MCF 10A (cell line): ENCODE measurements around the gene SLC22A23. TPM values are rescaled to one million over a fixed set of nuclear protein-coding genes. Genes with fewer than 3 reads are reported as not detected.

Source experiments
- BruUV-seq: library from RNA; stranded (reverse); fragments of 400-500 nt; replicated peaks from 2 replicates; lab custom pipeline; 2021; lab: Mats Ljungman, UMichigan
- CTCF ChIA-PET: fragments of 300-600 bp; sonication (Branson Sonifier 250); formaldehyde crosslinking; extraction: SDS; loops from one replicate; lab custom pipeline; 2021; ENCODE audit warnings: antibody characterized with exemption, inconsistent platforms; lab: Yijun Ruan, JAX
- POLR2A ChIA-PET: fragments of 300-600, 350-650 bp; sonication (Branson Sonifier 250); formaldehyde crosslinking; extraction: SDS; loops from one replicate; lab custom pipeline; 2020; ENCODE audit warnings: antibody characterized with exemption, inconsistent platforms; lab: Yijun Ruan, JAX
- DNase-seq: peaks from one replicate; pipeline ENCODE4 v3.0.0-alpha.2; 2018; ENCODE audit not compliant: unreplicated experiment
- H3K27ac Mint-ChIP-seq: one replicate; pipeline ENCODE4 v1.8.0; 2022; ENCODE audit warnings: mild to moderate bottlenecking, low read depth, mixed read lengths; ENCODE audit not compliant: unreplicated experiment
- H3K27me3 Mint-ChIP-seq: one replicate; pipeline ENCODE4 v1.8.0; 2022; ENCODE audit warnings: mixed read lengths; ENCODE audit not compliant: insufficient read depth, unreplicated experiment
- H3K36me3 Mint-ChIP-seq: one replicate; pipeline ENCODE4 v1.8.0; 2022; ENCODE audit warnings: mild to moderate bottlenecking, moderate library complexity, mixed read lengths; ENCODE audit not compliant: insufficient read depth, unreplicated experiment
- H3K4me1 Mint-ChIP-seq: one replicate; pipeline ENCODE4 v1.8.0; 2022; ENCODE audit warnings: mixed read lengths; ENCODE audit not compliant: insufficient read depth, unreplicated experiment
- H3K4me3 Mint-ChIP-seq: one replicate; pipeline ENCODE4 v1.8.0; 2022; ENCODE audit warnings: mild to moderate bottlenecking, moderate library complexity, mixed read lengths; ENCODE audit not compliant: unreplicated experiment
- H3K9me3 Mint-ChIP-seq: one replicate; pipeline ENCODE4 v1.8.0; 2022; ENCODE audit warnings: mixed read lengths; ENCODE audit not compliant: unreplicated experiment
- intact Hi-C: fragments of 100-400 bp; cut with micrococcal nuclease; formaldehyde crosslinking; loops from 2 replicates; pipeline ENCODE4 v1.14.1; 2022
- total RNA-seq: library from RNA; stranded (reverse); gene quantifications from 2 replicates; pipeline ENCODE4 v1.2.3, GENCODE V29; 2022
- TF ChIP-seq, protein P1 (sequence below): fragments of 200-600 bp; IDR thresholded peaks from one replicate; pipeline ENCODE4 v1.8.0; 2022; ENCODE audit warnings: antibody characterized with exemption, mild to moderate bottlenecking; ENCODE audit not compliant: unreplicated experiment

SLC22A23 gene
- total RNA-seq, 1 experiment from 2014 or later, result 11.9 TPM

DNA sequence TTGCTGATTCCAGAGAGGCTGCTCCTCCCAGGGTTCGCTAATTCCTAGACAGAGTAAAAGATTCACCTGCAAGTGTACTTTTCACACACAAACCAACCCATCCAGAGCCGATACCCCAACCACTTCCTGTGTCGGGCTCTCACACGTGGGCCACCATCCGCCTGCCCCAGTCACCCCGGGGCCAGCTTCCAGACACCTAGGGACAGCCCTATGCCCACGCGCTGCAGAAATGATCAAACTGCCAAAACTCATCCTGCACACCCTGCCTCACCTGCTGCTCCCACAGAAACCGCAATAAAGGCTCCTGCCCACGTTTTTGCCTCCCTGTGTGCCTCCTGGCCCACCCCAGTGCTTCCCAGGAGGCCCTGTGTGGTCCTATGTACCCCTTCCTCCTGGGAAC is 138.6 kb downstream of the SLC22A23 start:
- POLR2A ChIA-PET, result no interaction called here
- intact Hi-C loops, result no loop called here
- CTCF ChIA-PET, result no interaction called here
- Mint-ChIP-seq H3K27ac (no peak overlapping the region), H3K36me3 (no peaks in the 10 kb centered on the region), H3K4me3 (no peak overlapping the region), H3K27me3 (no peaks in the 10 kb centered on the region), H3K9me3 (no peaks in the 10 kb centered on the region), H3K4me1 (no peaks in the 10 kb centered on the region)
- DNase-seq, result no peak
- TF ChIP-seq, protein P1, sequence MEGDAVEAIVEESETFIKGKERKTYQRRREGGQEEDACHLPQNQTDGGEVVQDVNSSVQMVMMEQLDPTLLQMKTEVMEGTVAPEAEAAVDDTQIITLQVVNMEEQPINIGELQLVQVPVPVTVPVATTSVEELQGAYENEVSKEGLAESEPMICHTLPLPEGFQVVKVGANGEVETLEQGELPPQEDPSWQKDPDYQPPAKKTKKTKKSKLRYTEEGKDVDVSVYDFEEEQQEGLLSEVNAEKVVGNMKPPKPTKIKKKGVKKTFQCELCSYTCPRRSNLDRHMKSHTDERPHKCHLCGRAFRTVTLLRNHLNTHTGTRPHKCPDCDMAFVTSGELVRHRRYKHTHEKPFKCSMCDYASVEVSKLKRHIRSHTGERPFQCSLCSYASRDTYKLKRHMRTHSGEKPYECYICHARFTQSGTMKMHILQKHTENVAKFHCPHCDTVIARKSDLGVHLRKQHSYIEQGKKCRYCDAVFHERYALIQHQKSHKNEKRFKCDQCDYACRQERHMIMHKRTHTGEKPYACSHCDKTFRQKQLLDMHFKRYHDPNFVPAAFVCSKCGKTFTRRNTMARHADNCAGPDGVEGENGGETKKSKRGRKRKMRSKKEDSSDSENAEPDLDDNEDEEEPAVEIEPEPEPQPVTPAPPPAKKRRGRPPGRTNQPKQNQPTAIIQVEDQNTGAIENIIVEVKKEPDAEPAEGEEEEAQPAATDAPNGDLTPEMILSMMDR, result no peak
- no TSS peak for BruUV-seq

GRCh38 chr6:3317741-3318211 is 139.1 kb downstream of the SLC22A23 start:
- TF ChIP-seq, protein P1, result no peak
- H3K4me3 Mint-ChIP-seq, result no peak overlapping the region
- H3K4me1 Mint-ChIP-seq, result no peaks in the 10 kb centered on the region
- POLR2A ChIA-PET, result no interaction called here
- no peaks in the 10 kb centered on the region for H3K36me3 Mint-ChIP-seq
- H3K27ac Mint-ChIP-seq, result no peak overlapping the region
- intact Hi-C loops, result no loop called here
- no TSS peak for BruUV-seq
- no peak for DNase-seq
- no peaks in the 10 kb centered on the region for H3K27me3 Mint-ChIP-seq
- CTCF ChIA-PET, result interaction anchor here (1.5 kb wide), 1 partner anchor 414 kb away, joined by 3 read pairs; no protein-coding TSS in a partner anchor
- no peaks in the 10 kb centered on the region for H3K9me3 Mint-ChIP-seq

DNA sequence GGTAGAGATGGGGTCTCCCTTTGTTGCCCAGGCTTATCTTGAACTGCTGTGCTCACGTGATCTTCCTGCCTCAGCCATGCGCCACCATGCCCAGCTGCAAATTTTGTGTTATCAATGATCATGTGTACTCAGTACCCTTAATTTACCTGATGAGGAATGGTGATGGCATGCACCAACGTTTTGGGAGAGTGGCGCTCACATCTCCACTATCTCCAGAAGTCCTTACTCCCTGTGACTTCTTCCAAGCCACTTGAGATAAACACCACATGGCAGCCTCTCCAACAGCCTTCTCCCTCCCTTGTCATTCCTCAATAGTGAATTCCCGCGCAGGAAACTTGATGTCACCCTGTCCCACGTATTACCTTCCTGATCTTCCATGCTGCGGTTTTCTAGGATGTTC is 140.0 kb downstream of the SLC22A23 start:
- ChIA-PET POLR2A (interaction anchor here (0.7 kb wide), 1 partner anchor 73 kb away, joined by 3 read pairs; no protein-coding TSS in a partner anchor), CTCF (interaction anchor here (0.6 to 1.5 kb wide), 3 partner anchors 35 to 415 kb away, joined by 3 to 8 read pairs (median 3); no protein-coding TSS in a partner anchor)
- H3K9me3 Mint-ChIP-seq, result no peaks in the 10 kb centered on the region
- H3K27ac Mint-ChIP-seq, result no peak overlapping the region
- intact Hi-C loops, result no loop called here
- no peaks in the 10 kb centered on the region for H3K27me3 Mint-ChIP-seq
- no peaks in the 10 kb centered on the region for H3K36me3 Mint-ChIP-seq
- BruUV-seq, result no TSS peak
- DNase-seq, result no peak
- H3K4me1 Mint-ChIP-seq, result no peaks in the 10 kb centered on the region
- no peak overlapping the region for H3K4me3 Mint-ChIP-seq
- TF ChIP-seq, protein P1, result no peak

- ChIA-PET CTCF (interaction anchor here (1.2 to 1.5 kb wide), 2 partner anchors 35 to 415 kb away, joined by 3 to 8 read pairs; no protein-coding TSS in a partner anchor), POLR2A (interaction anchor here (0.7 kb wide), 1 partner anchor 73 kb away, joined by 3 read pairs; no protein-coding TSS in a partner anchor)
- Mint-ChIP-seq H3K27ac (no peak overlapping the region), H3K4me1 (no peaks in the 10 kb centered on the region), H3K27me3 (no peaks in the 10 kb centered on the region), H3K36me3 (no peaks in the 10 kb centered on the region), H3K9me3 (no peaks in the 10 kb centered on the region), H3K4me3 (no peak overlapping the region)
- no TSS peak for BruUV-seq
- TF ChIP-seq, protein P1, result no peak
- intact Hi-C loops, result no loop called here
- no peak for DNase-seq
These were observed 140.5 kb downstream of the SLC22A23 start for GRCh38 chr6:3316331-3316730.
